GM21390 (cell line): ENCODE data around the gene STAB1.
"Not testable (repeated sequence)": the region's sequence is repeated elsewhere in the genome, so short reads cannot be mapped to it uniquely, and the experiment has no call there.

Experiments used
- ATAC-seq: cut with Tn5 transposase; IDR thresholded peaks from one replicate; pipeline ENCODE4 v1.9.1; 2021; ENCODE audit not compliant: unreplicated experiment

Gene STAB1

DNA sequence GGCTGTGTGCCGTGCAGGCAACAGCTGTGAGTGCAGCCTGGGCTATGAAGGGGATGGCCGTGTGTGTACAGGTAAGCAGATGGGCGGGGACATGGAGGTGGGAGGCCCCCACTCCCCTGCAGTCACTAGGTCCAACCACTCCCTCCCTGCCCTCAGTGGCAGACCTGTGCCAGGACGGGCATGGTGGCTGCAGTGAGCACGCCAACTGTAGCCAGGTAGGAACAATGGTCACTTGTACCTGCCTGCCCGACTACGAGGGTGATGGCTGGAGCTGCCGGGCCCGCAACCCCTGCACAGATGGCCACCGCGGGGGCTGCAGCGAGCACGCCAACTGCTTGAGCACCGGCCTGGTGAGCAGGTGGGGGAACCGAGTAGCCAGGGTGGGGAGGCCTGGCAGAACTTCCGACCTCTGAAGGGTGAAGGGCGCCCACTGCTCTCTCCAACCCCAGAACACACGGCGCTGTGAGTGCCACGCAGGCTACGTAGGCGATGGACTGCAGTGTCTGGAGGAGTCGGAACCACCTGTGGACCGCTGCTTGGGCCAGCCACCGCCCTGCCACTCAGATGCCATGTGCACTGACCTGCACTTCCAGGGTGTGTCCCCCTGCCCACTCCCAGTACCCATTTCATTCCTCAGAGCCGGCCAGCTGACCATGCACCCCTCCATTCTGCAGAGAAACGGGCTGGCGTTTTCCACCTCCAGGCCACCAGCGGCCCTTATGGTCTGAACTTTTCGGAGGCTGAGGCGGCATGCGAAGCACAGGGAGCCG lies 26.9 kb downstream of the STAB1 start:
- no peak for ATAC-seq

DNA sequence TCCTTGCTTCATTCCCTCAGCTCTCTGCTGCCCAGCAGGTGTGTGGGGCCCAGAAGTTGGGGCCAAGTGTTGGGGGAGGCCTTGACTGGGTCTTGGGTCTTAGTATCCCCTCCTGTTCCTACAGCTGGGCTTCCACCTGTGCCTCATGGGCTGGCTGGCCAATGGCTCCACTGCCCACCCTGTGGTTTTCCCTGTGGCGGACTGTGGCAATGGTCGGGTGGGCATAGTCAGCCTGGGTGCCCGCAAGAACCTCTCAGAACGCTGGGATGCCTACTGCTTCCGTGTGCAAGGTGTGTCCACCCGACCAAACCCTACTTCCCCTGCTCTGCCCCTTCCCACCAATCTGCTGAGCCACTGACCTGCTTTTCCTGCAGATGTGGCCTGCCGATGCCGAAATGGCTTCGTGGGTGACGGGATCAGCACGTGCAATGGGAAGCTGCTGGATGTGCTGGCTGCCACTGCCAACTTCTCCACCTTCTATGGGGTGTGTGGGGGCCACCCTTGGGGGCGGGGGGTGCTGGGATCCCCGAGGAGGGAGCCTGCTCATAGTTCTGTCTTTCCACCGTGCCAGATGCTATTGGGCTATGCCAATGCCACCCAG lies 27.6 kb downstream of the STAB1 start:
- no peak for ATAC-seq

DNA sequence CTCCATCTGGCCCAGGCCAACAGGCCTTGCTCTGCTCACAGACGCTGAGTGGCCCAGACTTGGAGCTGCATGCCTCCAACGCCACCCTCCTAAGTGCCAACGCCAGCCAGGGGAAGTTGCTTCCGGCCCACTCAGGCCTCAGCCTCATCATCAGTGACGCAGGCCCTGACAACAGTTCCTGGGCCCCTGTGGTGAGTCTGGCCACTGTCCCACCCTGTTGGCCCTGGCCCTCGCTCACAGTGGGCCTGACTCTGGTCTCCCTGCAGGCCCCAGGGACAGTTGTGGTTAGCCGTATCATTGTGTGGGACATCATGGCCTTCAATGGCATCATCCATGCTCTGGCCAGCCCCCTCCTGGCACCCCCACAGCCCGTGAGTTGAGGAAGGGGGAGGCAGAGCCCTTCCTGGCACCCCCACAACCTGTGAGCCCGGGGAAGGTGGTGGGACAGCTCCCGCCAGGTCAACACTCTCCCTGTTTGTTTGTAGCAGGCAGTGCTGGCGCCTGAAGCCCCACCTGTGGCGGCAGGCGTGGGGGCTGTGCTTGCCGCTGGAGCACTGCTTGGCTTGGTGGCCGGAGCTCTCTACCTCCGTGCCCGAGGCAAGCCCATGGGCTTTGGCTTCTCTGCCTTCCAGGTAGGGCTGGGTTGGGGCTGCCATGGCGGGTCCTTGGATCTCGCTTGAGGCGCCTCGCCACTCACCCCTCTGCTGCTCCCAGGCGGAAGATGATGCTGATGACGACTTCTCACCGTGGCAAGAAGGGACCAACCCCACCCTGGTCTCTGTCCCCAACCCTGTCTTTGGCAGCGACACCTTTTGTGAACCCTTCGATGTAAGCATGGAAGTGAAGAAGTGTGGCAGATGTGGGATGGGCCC lies 28.5 kb downstream of the STAB1 start:
- ATAC-seq: no peak

- ATAC-seq: no peak
Measured at GRCh38 chr3:52524258-52524751, 29.2 kb downstream of the STAB1 start.

DNA sequence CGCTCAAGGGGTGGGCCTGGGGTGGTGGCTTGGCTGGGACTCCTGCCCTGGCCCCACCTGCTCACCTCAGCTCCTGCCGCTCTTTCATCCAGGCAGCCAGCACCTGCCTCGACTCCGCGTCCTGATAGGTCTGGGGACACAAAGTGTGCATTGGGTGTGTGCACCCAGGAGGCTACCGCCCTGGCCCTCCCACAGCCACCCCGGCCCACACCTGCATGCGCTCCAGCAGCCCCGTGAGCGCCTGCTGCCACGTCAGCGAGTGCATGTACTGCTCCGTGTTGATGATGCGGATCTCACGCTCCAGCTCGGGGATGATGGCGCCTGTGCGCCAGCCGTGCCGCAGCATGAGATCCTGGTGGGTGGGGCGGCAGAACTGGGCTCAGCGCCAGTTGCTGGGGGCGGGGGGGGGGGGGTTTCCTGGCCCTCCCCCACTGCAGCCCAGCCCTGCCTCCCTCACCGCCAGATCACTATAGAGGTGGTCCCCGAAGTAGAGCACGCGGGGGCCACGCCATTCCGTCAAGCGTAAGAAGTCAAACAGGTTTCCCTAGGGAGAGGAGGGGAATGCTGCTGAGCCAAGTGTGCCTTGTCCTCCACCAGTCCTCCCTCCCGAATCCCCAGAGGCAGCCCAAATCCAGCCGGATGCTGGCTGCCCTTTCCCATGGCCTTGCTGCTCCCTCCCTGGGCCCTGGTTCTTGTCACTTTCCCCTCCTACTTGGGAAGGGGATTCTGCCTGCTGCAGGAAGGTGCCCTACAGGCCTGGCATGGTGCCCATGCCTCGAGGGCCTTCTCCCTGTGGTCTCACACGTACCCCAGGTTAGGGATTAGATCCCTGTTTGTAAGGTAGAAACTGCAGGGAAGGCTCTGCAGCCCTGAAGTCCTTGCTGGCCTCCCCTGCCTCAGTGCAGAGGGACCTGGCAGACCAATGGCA lies 29.9 kb downstream of the STAB1 start:
- ATAC-seq: no peak

- no peak for ATAC-seq
Measured at GRCh38 chr3:52525680-52526561, 30.8 kb downstream of the STAB1 start.

GRCh38 chr3:52526671-52527038 lies 31.5 kb downstream of the STAB1 start:
- ATAC-seq: not testable (repeated sequence)

GRCh38 chr3:52527039-52527731 lies 32.0 kb downstream of the STAB1 start:
- ATAC-seq: no peak

DNA sequence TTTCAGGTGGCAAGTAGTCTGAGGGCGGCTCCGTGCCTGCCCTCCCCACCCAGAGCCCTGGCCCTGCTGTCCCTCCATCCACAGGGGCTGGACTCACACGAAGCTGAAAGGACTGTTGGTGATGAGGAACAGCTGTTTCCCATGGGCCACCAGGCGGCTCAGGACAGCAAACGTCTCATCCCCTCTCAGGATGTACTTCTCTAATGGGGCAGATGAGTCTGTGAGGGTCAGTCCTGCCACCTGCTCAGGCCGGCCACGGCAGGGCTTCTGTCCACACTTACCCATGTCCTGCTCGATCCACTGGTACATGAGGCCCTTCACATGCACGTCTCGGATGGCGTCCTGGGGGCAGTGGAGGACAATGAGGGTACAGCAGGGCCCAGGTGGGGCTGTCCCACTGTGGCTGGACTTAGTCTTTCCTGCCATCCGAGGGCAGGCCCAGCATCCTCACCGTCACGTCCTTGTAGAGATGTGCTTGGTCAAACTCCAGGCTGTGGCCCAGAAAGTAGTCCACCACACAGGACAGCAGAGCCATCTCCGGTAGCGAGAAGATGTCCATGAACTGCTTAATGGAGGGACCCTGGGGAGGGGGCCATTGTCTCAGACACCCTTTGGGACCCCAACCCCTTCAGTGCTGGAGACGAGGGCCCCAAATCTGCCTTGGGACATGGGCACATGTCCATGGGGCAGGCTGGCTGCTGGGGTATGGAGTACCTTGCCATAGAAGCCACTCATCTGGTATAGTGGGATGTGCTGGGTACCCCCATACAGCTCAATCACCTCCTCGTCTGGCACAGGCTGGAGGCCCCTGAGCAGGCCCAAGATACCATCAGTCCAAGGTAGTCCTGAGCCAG lies 32.8 kb downstream of the STAB1 start:
- ATAC-seq: no peak

GRCh38 chr3:52528586-52529375 lies 33.6 kb downstream of the STAB1 start:
- no peak for ATAC-seq

DNA sequence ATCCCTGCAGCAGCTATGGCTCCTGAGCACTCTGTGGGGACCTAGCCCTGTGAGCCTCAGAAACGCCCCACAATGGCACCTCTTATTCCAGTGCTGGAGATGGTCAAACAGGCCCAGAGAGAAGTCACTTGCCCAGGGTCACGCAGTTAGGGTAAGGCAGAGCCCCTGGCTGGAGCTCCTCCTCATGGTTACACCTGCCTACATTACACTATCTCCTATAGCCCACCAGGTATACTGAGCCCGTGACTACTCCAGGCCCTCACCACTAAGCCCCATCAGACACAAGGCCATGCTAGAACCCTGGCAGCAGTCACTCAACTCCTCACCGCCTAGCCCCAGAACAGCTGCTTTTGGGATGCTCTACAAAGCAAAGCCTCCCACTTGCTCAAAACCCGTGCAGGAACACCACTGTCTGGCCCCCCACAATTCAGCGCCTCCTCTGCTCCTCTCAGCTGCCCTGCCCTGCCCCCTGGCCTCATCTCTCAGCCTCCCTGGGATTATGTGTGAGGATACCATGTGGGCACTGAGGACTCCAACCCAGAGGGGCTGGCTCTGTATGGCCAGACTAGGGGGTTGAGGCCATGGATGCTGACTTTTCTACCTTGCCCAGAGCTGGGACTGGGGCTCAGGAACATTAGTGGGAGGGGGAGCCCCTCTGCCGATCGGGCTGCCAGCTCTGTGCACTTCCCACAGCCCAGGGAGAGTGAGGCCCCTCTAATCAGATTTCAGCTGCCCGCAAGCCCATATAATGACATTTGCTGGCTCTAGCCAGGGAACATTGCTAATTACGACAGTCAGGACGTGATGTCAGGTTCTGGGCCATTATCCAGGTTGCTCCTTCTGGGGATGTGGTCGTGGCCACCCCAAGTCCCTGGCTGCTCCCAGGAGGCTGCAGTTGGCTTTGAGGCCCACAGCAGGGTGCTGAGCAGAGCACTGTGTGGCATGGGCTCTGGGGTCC lies 34.5 kb downstream of the STAB1 start:
- ATAC-seq: no peak

- no peak for ATAC-seq
Measured at GRCh38 chr3:52530918-52531826, 36.0 kb downstream of the STAB1 start.

- ATAC-seq: no peak
Measured at GRCh38 chr3:52531860-52532516, 36.9 kb downstream of the STAB1 start.

GRCh38 chr3:52532517-52532837 lies 37.3 kb downstream of the STAB1 start:
- no peak for ATAC-seq
